Activated T-cell treated with anti-CD3 and anti-CD28 coated beads, Interleukin-2, amount 50 U/mL, for 24 hours (primary cell): ENCODE measurements around the gene TXNDC11.
"Not testable (repeated sequence)": the region's sequence is repeated elsewhere in the genome, so short reads cannot be mapped to it uniquely, and the experiment has no call there.

Experiments used
- DNase-seq: peaks from one replicate; pipeline ENCODE4 v3.0.0-alpha.2; 2020
- H3K27ac Mint-ChIP-seq: 2 replicates; pipeline ENCODE4 v1.8.0; 2020; ENCODE audit warnings: mild to moderate bottlenecking, mixed read lengths
- H3K27me3 Mint-ChIP-seq: 2 replicates; pipeline ENCODE4 v1.8.0; 2020; ENCODE audit warnings: mixed read lengths
- H3K36me3 Mint-ChIP-seq: 2 replicates; pipeline ENCODE4 v1.8.0; 2020; ENCODE audit warnings: low read depth, mixed read lengths
- H3K4me1 Mint-ChIP-seq: 2 replicates; pipeline ENCODE4 v1.8.0; 2020; ENCODE audit warnings: low read depth, mixed read lengths
- H3K4me3 Mint-ChIP-seq: 2 replicates; pipeline ENCODE4 v1.8.0; 2020; ENCODE audit warnings: mild to moderate bottlenecking, moderate library complexity, mixed read lengths
- H3K9me3 Mint-ChIP-seq: 2 replicates; pipeline ENCODE4 v1.8.0; 2020; ENCODE audit warnings: mixed read lengths

TXNDC11 gene

GRCh38 chr16:11742536-11743307 lies at the start of gene TXNDC11:
Gene TXNDC11 (minus strand): TSS chr16:11742857. CDS start chr16:11742730, 127 bp downstream.
- H3K27me3 Mint-ChIP-seq: no peaks in the 10 kb centered on the region
- H3K4me1 Mint-ChIP-seq: peaks cover 51% of the 10 kb centered on the region
- peak within 1 kb of the TSS; percentile 97 for H3K27ac Mint-ChIP-seq
- peak; percentile 100 for DNase-seq
- H3K36me3 Mint-ChIP-seq: peaks cover 43% of the 10 kb centered on the region
- no peaks in the 10 kb centered on the region for H3K9me3 Mint-ChIP-seq
- peak within 1 kb of the TSS; percentile 92 for H3K4me3 Mint-ChIP-seq

DNA sequence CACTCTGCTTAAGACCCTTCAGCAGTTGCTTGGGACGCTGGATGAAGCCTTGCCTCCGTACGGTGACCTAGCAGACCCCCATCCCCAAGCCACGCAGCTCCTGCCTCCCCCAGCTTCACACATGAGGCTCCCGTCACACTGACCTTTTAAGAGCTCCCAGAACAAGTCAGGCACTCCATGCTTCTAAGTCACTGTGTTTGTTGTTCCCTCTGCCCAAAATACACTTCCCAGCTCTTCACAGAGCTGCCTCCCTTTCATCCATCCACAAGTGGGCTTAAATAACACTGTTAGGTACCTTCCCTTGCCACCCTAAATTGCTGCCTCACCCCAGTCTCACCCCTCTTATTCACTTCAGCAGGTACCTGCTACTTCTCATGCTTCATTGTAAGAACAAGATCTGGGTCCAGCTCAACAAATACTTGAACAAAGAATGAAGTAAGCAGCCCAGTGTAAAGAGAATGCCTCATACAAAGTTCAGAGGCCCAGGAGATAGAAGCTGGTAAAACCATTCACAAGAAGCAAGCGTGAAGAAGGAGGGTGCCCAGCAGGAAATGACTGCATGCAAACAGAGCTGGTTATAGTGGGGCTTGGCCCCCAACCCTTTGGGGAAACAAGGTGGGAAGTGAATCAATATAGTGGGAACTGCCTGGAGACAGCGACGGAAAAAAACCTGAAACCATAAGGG lies 48.6 kb upstream of the TXNDC11 start:
- Mint-ChIP-seq H3K4me3 (peak overlapping the region; percentile 0), H3K4me1 (peaks cover 84% of the 10 kb centered on the region), H3K9me3 (no peaks in the 10 kb centered on the region), H3K27ac (peak overlapping the region; percentile 83), H3K27me3 (no peaks in the 10 kb centered on the region), H3K36me3 (peaks cover 55% of the 10 kb centered on the region)
- peak; percentile 16 for DNase-seq

GRCh38 chr16:11788914-11789313 lies 46.3 kb upstream of the TXNDC11 start:
- H3K27ac Mint-ChIP-seq: peak overlapping the region; percentile 80
- no peaks in the 10 kb centered on the region for H3K27me3 Mint-ChIP-seq
- no peak overlapping the region for H3K4me3 Mint-ChIP-seq
- peaks cover 81% of the 10 kb centered on the region for H3K4me1 Mint-ChIP-seq
- H3K36me3 Mint-ChIP-seq: peaks cover 34% of the 10 kb centered on the region
- H3K9me3 Mint-ChIP-seq: no peaks in the 10 kb centered on the region
- peak; percentile 2 for DNase-seq

DNA sequence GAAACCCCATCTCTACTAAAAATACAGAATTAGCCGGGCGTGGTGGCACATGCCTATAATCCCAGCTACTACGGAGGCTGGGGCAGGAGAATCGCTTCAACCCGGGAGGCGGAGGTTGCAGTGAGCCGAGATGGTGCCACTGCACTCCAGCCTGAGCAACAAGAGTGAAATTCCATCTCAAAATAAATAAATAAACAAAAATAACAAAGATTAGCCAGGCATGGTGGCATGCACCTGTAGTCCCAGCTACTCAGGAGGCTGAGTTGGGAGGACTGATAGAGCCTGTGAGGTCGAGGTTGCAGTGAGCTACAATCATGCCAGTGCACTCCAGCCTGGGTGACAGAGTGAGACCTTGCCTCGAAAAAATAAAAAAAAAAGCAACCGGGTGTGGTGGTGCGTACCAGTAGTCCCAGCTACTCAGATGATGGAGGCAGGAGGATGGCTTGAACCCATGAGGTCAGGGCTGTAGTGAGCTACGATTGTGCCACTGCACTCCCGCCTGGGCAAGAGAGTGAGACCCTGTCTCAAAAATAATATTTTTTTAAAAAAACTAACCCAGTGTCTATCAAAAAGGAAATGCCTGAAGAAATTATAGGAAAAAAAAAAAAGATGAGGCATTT lies 42.4 kb upstream of the TXNDC11 start:
- not testable (repeated sequence) for H3K27me3 Mint-ChIP-seq, H3K4me3 Mint-ChIP-seq, H3K9me3 Mint-ChIP-seq, DNase-seq
- peaks cover 35% of the 10 kb centered on the region for H3K36me3 Mint-ChIP-seq
- peak overlapping the region; percentile 87 for H3K27ac Mint-ChIP-seq
- H3K4me1 Mint-ChIP-seq: peaks cover 83% of the 10 kb centered on the region

GRCh38 chr16:11784381-11784780 lies 41.7 kb upstream of the TXNDC11 start:
- H3K27me3 Mint-ChIP-seq, DNase-seq, H3K9me3 Mint-ChIP-seq: not testable (repeated sequence)
- peak overlapping the region; percentile 87 for H3K27ac Mint-ChIP-seq
- H3K4me3 Mint-ChIP-seq: peak overlapping the region; percentile 28
- peaks cover 37% of the 10 kb centered on the region for H3K36me3 Mint-ChIP-seq
- peaks cover 79% of the 10 kb centered on the region for H3K4me1 Mint-ChIP-seq

DNA sequence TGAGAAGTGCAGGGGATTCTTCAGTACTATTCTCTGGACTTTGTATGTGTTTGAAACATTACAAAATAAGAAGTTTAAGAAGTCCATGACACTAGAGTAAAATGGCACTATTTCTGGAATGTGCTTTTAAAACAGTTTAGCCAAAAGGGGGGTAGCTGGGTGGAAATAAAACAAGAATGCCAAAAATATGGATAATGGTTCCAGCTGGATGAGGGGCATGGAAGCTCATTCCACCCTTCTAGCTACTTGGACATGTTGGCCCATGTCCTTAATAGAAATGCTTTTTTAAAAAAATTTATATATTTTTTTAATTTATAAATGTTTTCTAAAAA lies 41.3 kb upstream of the TXNDC11 start:
- Mint-ChIP-seq H3K36me3 (peaks cover 40% of the 10 kb centered on the region), H3K4me1 (peaks cover 78% of the 10 kb centered on the region), H3K27ac (peak overlapping the region; percentile 98), H3K9me3 (no peaks in the 10 kb centered on the region), H3K4me3 (peak overlapping the region; percentile 74), H3K27me3 (no peaks in the 10 kb centered on the region)
- DNase-seq: no peak

- H3K27ac Mint-ChIP-seq: peak overlapping the region; percentile 98
- peak overlapping the region; percentile 74 for H3K4me3 Mint-ChIP-seq
- peak; percentile 62 for DNase-seq
- H3K36me3 Mint-ChIP-seq: peaks cover 44% of the 10 kb centered on the region
- peaks cover 73% of the 10 kb centered on the region for H3K4me1 Mint-ChIP-seq
- H3K9me3 Mint-ChIP-seq: no peaks in the 10 kb centered on the region
- no peaks in the 10 kb centered on the region for H3K27me3 Mint-ChIP-seq
These were observed 40.8 kb upstream of the TXNDC11 start for GRCh38 chr16:11783319-11784037.

- H3K27ac Mint-ChIP-seq: peak overlapping the region; percentile 98
- H3K4me1 Mint-ChIP-seq: peaks cover 59% of the 10 kb centered on the region
- peak overlapping the region; percentile 74 for H3K4me3 Mint-ChIP-seq
- H3K27me3 Mint-ChIP-seq: no peaks in the 10 kb centered on the region
- no peak for DNase-seq
- H3K9me3 Mint-ChIP-seq: no peaks in the 10 kb centered on the region
- H3K36me3 Mint-ChIP-seq: peaks cover 52% of the 10 kb centered on the region
These were observed 39.1 kb upstream of the TXNDC11 start for GRCh38 chr16:11781773-11782172.

DNA sequence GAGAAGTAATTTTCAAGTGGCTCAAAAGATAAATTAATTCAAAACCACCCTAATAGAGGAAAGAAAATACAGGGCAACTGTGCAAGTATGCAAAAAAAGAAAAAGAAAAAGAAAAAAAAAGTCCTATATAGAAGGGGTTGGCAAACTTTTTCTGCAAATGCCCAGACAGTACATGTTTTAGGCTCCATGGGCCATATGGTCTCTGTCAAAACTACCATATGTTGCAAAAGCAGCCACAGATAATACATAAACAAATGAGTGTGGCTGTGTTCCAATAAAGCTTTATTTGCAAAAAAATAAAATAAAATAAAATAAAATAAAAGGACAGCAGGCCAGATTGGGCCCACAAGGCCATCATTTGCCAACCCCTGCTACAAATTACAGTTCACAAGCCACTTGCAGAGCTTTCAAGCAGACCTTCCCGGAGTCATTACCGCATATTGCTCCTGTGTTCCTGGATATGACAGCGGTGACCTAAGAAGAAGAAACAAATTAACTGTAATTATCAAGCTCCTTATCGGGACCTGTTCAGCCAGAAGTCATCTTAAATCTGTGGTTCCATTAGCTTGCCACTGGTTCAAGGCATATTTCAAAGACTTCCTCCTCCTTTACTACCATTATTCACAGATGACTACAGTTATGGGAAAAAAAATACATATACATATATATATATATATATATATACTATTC lies 38.5 kb upstream of the TXNDC11 start:
- Mint-ChIP-seq H3K9me3 (no peaks in the 10 kb centered on the region), H3K36me3 (peaks cover 59% of the 10 kb centered on the region), H3K4me3 (no peak overlapping the region), H3K27ac (peak overlapping the region; percentile 69), H3K4me1 (peaks cover 52% of the 10 kb centered on the region), H3K27me3 (no peaks in the 10 kb centered on the region)
- DNase-seq: no peak

DNA sequence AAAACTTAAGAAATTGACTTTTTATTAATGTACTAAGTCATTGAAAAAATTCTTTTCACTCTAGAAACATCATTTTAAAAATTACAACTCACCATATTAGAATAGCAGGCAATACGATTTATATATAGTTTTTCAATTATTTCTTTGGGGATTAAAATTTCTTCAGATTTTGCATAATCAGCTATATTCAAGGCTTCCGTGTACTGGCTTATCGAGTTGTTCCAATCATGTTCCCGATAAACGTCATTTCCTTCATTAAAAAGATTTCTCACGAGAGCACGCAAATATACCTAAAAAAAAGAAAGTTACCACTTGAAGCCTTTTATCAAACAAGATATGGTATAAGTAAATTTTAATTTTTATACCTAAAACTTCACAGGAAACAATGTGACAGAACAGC lies 36.4 kb upstream of the TXNDC11 start:
- Mint-ChIP-seq H3K4me3 (no peak overlapping the region), H3K27me3 (no peaks in the 10 kb centered on the region), H3K27ac (no peak overlapping the region), H3K36me3 (peaks cover 76% of the 10 kb centered on the region), H3K9me3 (no peaks in the 10 kb centered on the region), H3K4me1 (peaks cover 38% of the 10 kb centered on the region)
- no peak for DNase-seq

- peaks cover 88% of the 10 kb centered on the region for H3K36me3 Mint-ChIP-seq
- peak overlapping the region; percentile 61 for H3K27ac Mint-ChIP-seq
- no peaks in the 10 kb centered on the region for H3K9me3 Mint-ChIP-seq
- DNase-seq: no peak
- peaks cover 11% of the 10 kb centered on the region for H3K4me1 Mint-ChIP-seq
- H3K4me3 Mint-ChIP-seq: no peak overlapping the region
- no peaks in the 10 kb centered on the region for H3K27me3 Mint-ChIP-seq
These were observed 31.5 kb upstream of the TXNDC11 start for GRCh38 chr16:11774065-11774626.

GRCh38 chr16:11768849-11769248 lies 26.2 kb upstream of the TXNDC11 start:
- Mint-ChIP-seq H3K4me3 (no peak overlapping the region), H3K36me3 (peaks cover 85% of the 10 kb centered on the region)

GRCh38 chr16:11762431-11762830 lies 19.8 kb upstream of the TXNDC11 start:
- Mint-ChIP-seq H3K27ac (no peak overlapping the region), H3K36me3 (peaks cover 87% of the 10 kb centered on the region), H3K9me3 (no peaks in the 10 kb centered on the region)

More at GRCh38 chr16:11768849-11769248, 26.2 kb upstream of the TXNDC11 start:
- DNase-seq: no peak
- H3K27me3 Mint-ChIP-seq: no peaks in the 10 kb centered on the region
- no peaks in the 10 kb centered on the region for H3K9me3 Mint-ChIP-seq
- peak overlapping the region; percentile 63 for H3K27ac Mint-ChIP-seq
- peaks cover 13% of the 10 kb centered on the region for H3K4me1 Mint-ChIP-seq

GRCh38 chr16:11759997-11760396 lies 17.3 kb upstream of the TXNDC11 start:
- peaks cover 94% of the 10 kb centered on the region for H3K36me3 Mint-ChIP-seq
- peak overlapping the region; percentile 5 for H3K27ac Mint-ChIP-seq
- DNase-seq: no peak
- H3K27me3 Mint-ChIP-seq: no peaks in the 10 kb centered on the region
- H3K9me3 Mint-ChIP-seq: no peaks in the 10 kb centered on the region
- H3K4me1 Mint-ChIP-seq: no peaks in the 10 kb centered on the region
- H3K4me3 Mint-ChIP-seq: no peak overlapping the region

More at GRCh38 chr16:11762431-11762830, 19.8 kb upstream of the TXNDC11 start:
- DNase-seq: no peak
- no peak overlapping the region for H3K4me3 Mint-ChIP-seq
- H3K4me1 Mint-ChIP-seq: no peaks in the 10 kb centered on the region
- no peaks in the 10 kb centered on the region for H3K27me3 Mint-ChIP-seq
